ENCODE data around the gene KIRREL3. TPM values are rescaled to one million over a fixed set of nuclear protein-coding genes. Genes with fewer than 3 reads are reported as not detected.

Gene KIRREL3
- total RNA-seq, 3 donors from 2014 or later = not detected

- H3K9me3 Mint-ChIP-seq = no peaks in the 10 kb centered on the region
- ATAC-seq = no peak
- no peak overlapping the region for H3K4me3 Mint-ChIP-seq
- no peaks in the 10 kb centered on the region for H3K4me1 Mint-ChIP-seq (ENCODE audit: low read depth)
- H3K36me3 Mint-ChIP-seq (ENCODE audit: insufficient read depth) = no peaks in the 10 kb centered on the region
- H3K27me3 Mint-ChIP-seq (ENCODE audit: low read depth) = peaks cover 29% of the 10 kb centered on the region
- no peak for DNase-seq
Measured at GRCh38 chr11:126990716-126991480, 9.7 kb downstream of the KIRREL3 start.

- ATAC-seq (peak; percentile 52 to 63), DNase-seq (peak; percentile 16)
- H3K4me1 Mint-ChIP-seq (ENCODE audit: low read depth) = no peaks in the 10 kb centered on the region
- no peaks in the 10 kb centered on the region for H3K9me3 Mint-ChIP-seq
- H3K36me3 Mint-ChIP-seq (ENCODE audit: insufficient read depth) = no peaks in the 10 kb centered on the region
- peaks cover 29% of the 10 kb centered on the region for H3K27me3 Mint-ChIP-seq (ENCODE audit: low read depth)
- H3K4me3 Mint-ChIP-seq = no peak overlapping the region
Measured at GRCh38 chr11:126989942-126990715, 10.4 kb downstream of the KIRREL3 start.

- H3K4me3 Mint-ChIP-seq = no peak overlapping the region
- DNase-seq = no peak
- peaks cover 31% of the 10 kb centered on the region for H3K27me3 Mint-ChIP-seq (ENCODE audit: low read depth)
- no peaks in the 10 kb centered on the region for H3K9me3 Mint-ChIP-seq
- no peak for ATAC-seq
- no peaks in the 10 kb centered on the region for H3K4me1 Mint-ChIP-seq (ENCODE audit: low read depth)
- H3K36me3 Mint-ChIP-seq (ENCODE audit: insufficient read depth) = no peaks in the 10 kb centered on the region
Measured at GRCh38 chr11:126988655-126989054, 11.9 kb downstream of the KIRREL3 start.

- no peak overlapping the region for H3K4me3 Mint-ChIP-seq
- peaks cover 19% of the 10 kb centered on the region for H3K27me3 Mint-ChIP-seq (ENCODE audit: low read depth)
- ATAC-seq (no peak), DNase-seq (no peak)
- no peaks in the 10 kb centered on the region for H3K9me3 Mint-ChIP-seq
- H3K4me1 Mint-ChIP-seq (ENCODE audit: low read depth) = no peaks in the 10 kb centered on the region
- no peaks in the 10 kb centered on the region for H3K36me3 Mint-ChIP-seq (ENCODE audit: insufficient read depth)
Measured at GRCh38 chr11:126981635-126982034, 18.9 kb downstream of the KIRREL3 start.

GRCh38 chr11:126978911-126979310, 21.7 kb downstream of the KIRREL3 start:
- Mint-ChIP-seq H3K4me1 (ENCODE audit: low read depth) (no peaks in the 10 kb centered on the region), H3K4me3 (no peak overlapping the region), H3K27me3 (ENCODE audit: low read depth) (peaks cover 18% of the 10 kb centered on the region), H3K9me3 (no peaks in the 10 kb centered on the region), H3K36me3 (ENCODE audit: insufficient read depth) (no peaks in the 10 kb centered on the region)
- DNase-seq = no peak
- ATAC-seq = no peak

- H3K9me3 Mint-ChIP-seq = no peaks in the 10 kb centered on the region
- H3K4me1 Mint-ChIP-seq (ENCODE audit: low read depth) = no peaks in the 10 kb centered on the region
Measured at GRCh38 chr11:126978165-126978564, 22.4 kb downstream of the KIRREL3 start.

GRCh38 chr11:126973051-126973450, 27.5 kb downstream of the KIRREL3 start:
- Mint-ChIP-seq H3K4me1 (ENCODE audit: low read depth) (no peaks in the 10 kb centered on the region), H3K36me3 (ENCODE audit: insufficient read depth) (no peaks in the 10 kb centered on the region), H3K27me3 (ENCODE audit: low read depth) (peaks cover 14% of the 10 kb centered on the region), H3K9me3 (no peaks in the 10 kb centered on the region), H3K4me3 (no peak overlapping the region)
- DNase-seq (no peak), ATAC-seq (no peak)

More at GRCh38 chr11:126978165-126978564, 22.4 kb downstream of the KIRREL3 start:
- ATAC-seq = no peak
- Mint-ChIP-seq H3K36me3 (ENCODE audit: insufficient read depth) (no peaks in the 10 kb centered on the region), H3K4me3 (no peak overlapping the region), H3K27me3 (ENCODE audit: low read depth) (peaks cover 18% of the 10 kb centered on the region)
- no peak for DNase-seq

- Mint-ChIP-seq H3K4me1 (ENCODE audit: low read depth) (no peaks in the 10 kb centered on the region), H3K36me3 (ENCODE audit: insufficient read depth) (no peaks in the 10 kb centered on the region), H3K4me3 (no peak overlapping the region), H3K27me3 (ENCODE audit: low read depth) (peaks cover 22% of the 10 kb centered on the region), H3K9me3 (no peaks in the 10 kb centered on the region)
- ATAC-seq (no peak), DNase-seq (no peak)
Measured at GRCh38 chr11:126971305-126971704, 29.3 kb downstream of the KIRREL3 start.

GRCh38 chr11:126969865-126970479, 30.6 kb downstream of the KIRREL3 start:
- DNase-seq (no peak), ATAC-seq (no peak)
- H3K27me3 Mint-ChIP-seq (ENCODE audit: low read depth) = peaks cover 23% of the 10 kb centered on the region
- H3K36me3 Mint-ChIP-seq (ENCODE audit: insufficient read depth) = no peaks in the 10 kb centered on the region
- no peaks in the 10 kb centered on the region for H3K9me3 Mint-ChIP-seq
- H3K4me1 Mint-ChIP-seq (ENCODE audit: low read depth) = no peaks in the 10 kb centered on the region
- H3K4me3 Mint-ChIP-seq = no peak overlapping the region

GRCh38 chr11:126968915-126969314, 31.7 kb downstream of the KIRREL3 start:
- Mint-ChIP-seq H3K4me3 (no peak overlapping the region), H3K27me3 (ENCODE audit: low read depth) (peaks cover 28% of the 10 kb centered on the region), H3K4me1 (ENCODE audit: low read depth) (no peaks in the 10 kb centered on the region), H3K36me3 (ENCODE audit: insufficient read depth) (no peaks in the 10 kb centered on the region), H3K9me3 (no peaks in the 10 kb centered on the region)
- ATAC-seq (no peak), DNase-seq (no peak)

GRCh38 chr11:126965331-126965730, 35.2 kb downstream of the KIRREL3 start:
- Mint-ChIP-seq H3K4me1 (ENCODE audit: low read depth) (no peaks in the 10 kb centered on the region), H3K36me3 (ENCODE audit: insufficient read depth) (no peaks in the 10 kb centered on the region), H3K27me3 (ENCODE audit: low read depth) (peaks cover 28% of the 10 kb centered on the region), H3K9me3 (no peaks in the 10 kb centered on the region), H3K4me3 (no peak overlapping the region)
- DNase-seq = no peak
- no peak for ATAC-seq

GRCh38 chr11:126963603-126964363, 36.8 kb downstream of the KIRREL3 start:
- peaks cover 20% of the 10 kb centered on the region for H3K27me3 Mint-ChIP-seq (ENCODE audit: low read depth)
- no peaks in the 10 kb centered on the region for H3K36me3 Mint-ChIP-seq (ENCODE audit: insufficient read depth)
- no peak for DNase-seq
- no peaks in the 10 kb centered on the region for H3K9me3 Mint-ChIP-seq
- ATAC-seq = no peak
- H3K4me1 Mint-ChIP-seq (ENCODE audit: low read depth) = no peaks in the 10 kb centered on the region
- no peak overlapping the region for H3K4me3 Mint-ChIP-seq

GRCh38 chr11:126963115-126963514, 37.5 kb downstream of the KIRREL3 start:
- no peak overlapping the region for H3K4me3 Mint-ChIP-seq
- DNase-seq (no peak), ATAC-seq (no peak)
- no peaks in the 10 kb centered on the region for H3K9me3 Mint-ChIP-seq
- no peaks in the 10 kb centered on the region for H3K4me1 Mint-ChIP-seq (ENCODE audit: low read depth)
- H3K36me3 Mint-ChIP-seq (ENCODE audit: insufficient read depth) = no peaks in the 10 kb centered on the region
- peaks cover 20% of the 10 kb centered on the region for H3K27me3 Mint-ChIP-seq (ENCODE audit: low read depth)

GRCh38 chr11:126959700-126960099, 40.9 kb downstream of the KIRREL3 start:
- Mint-ChIP-seq H3K4me1 (ENCODE audit: low read depth) (no peaks in the 10 kb centered on the region), H3K4me3 (no peak overlapping the region), H3K36me3 (ENCODE audit: insufficient read depth) (no peaks in the 10 kb centered on the region), H3K27me3 (ENCODE audit: low read depth) (peaks cover 10% of the 10 kb centered on the region), H3K9me3 (no peaks in the 10 kb centered on the region)
- ATAC-seq (no peak), DNase-seq (no peak)

Data from activated T-cell treated with anti-CD3 and anti-CD28 coated beads, Interleukin-2, amount 50 U/mL, for 4 hours (primary cell).